ENCODE data around the gene RBM12. TPM values are rescaled to one million over a fixed set of nuclear protein-coding genes. Genes with fewer than 3 reads are reported as not detected.

RBM12 gene
- total RNA-seq, 1 experiment from 2014 or later: 78.5 TPM

GRCh38 chr20:35640724-35641123 lies 24.0 kb downstream of the RBM12 start:
- H4K20me1 ChIP-seq (ENCODE audit: insufficient read depth, low read depth, low read length): no peaks in the 10 kb centered on the region
- no peaks in the 10 kb centered on the region for H3K9me2 ChIP-seq (replicated peaks; ENCODE audit: insufficient read depth, low read length)
- H3K9ac ChIP-seq (ENCODE audit: low read length): no peak overlapping the region
- no peak overlapping the region for H3K4me2 ChIP-seq (ENCODE audit: low read depth, low read length, poor library complexity, severe bottlenecking)
- H2AFZ ChIP-seq (ENCODE audit: low read length): no peak overlapping the region
- H3K79me2 ChIP-seq (ENCODE audit: low read length): peaks cover 98% of the 10 kb centered on the region
- no peak overlapping the region for H3K4me3 ChIP-seq (ENCODE audit: low read length)
- H3K9me3 ChIP-seq (ENCODE audit: low read length): no peaks in the 10 kb centered on the region
- no peaks in the 10 kb centered on the region for H3K36me3 ChIP-seq (ENCODE audit: insufficient read depth, low read length)
- DNase-seq: no peak
- no peaks in the 10 kb centered on the region for H3K4me1 ChIP-seq (ENCODE audit: low read length)
- no peak overlapping the region for H3K27ac ChIP-seq (ENCODE audit: low read length)
- no peaks in the 10 kb centered on the region for H3K27me3 ChIP-seq (ENCODE audit: low read length)

GRCh38 chr20:35638751-35639150 lies 25.9 kb downstream of the RBM12 start:
- Histone ChIP-seq H3K4me1 (ENCODE audit: low read length) (no peaks in the 10 kb centered on the region), H3K9me2 (replicated peaks; ENCODE audit: insufficient read depth, low read length) (no peaks in the 10 kb centered on the region), H4K20me1 (ENCODE audit: insufficient read depth, low read depth, low read length) (0 out of 2 replicates have a peak, but pooled peaks cover 5% of the 10 kb centered on the region), H3K9me3 (ENCODE audit: low read length) (no peaks in the 10 kb centered on the region), H3K36me3 (ENCODE audit: insufficient read depth, low read length) (no peaks in the 10 kb centered on the region), H3K4me3 (ENCODE audit: low read length) (no peak overlapping the region), H2AFZ (ENCODE audit: low read length) (no peak overlapping the region), H3K27ac (ENCODE audit: low read length) (no peak overlapping the region), H3K4me2 (ENCODE audit: low read depth, low read length, poor library complexity, severe bottlenecking) (no peak overlapping the region), H3K79me2 (ENCODE audit: low read length) (peaks cover 89% of the 10 kb centered on the region), H3K27me3 (ENCODE audit: low read length) (no peaks in the 10 kb centered on the region), H3K9ac (ENCODE audit: low read length) (no peak overlapping the region)
- DNase-seq: no peak

GRCh38 chr20:35637276-35637675 lies 27.4 kb downstream of the RBM12 start:
- H2AFZ ChIP-seq (ENCODE audit: low read length): no peak overlapping the region
- no peaks in the 10 kb centered on the region for H3K4me1 ChIP-seq (ENCODE audit: low read length)
- H3K27ac ChIP-seq (ENCODE audit: low read length): no peak overlapping the region
- H3K79me2 ChIP-seq (ENCODE audit: low read length): peaks cover 76% of the 10 kb centered on the region
- H3K9me2 ChIP-seq (replicated peaks; ENCODE audit: insufficient read depth, low read length): no peaks in the 10 kb centered on the region
- H3K9me3 ChIP-seq (ENCODE audit: low read length): no peaks in the 10 kb centered on the region
- H3K36me3 ChIP-seq (ENCODE audit: insufficient read depth, low read length): no peaks in the 10 kb centered on the region
- H3K9ac ChIP-seq (ENCODE audit: low read length): no peak overlapping the region
- no peak overlapping the region for H3K4me2 ChIP-seq (ENCODE audit: low read depth, low read length, poor library complexity, severe bottlenecking)
- no peak overlapping the region for H3K4me3 ChIP-seq (ENCODE audit: low read length)
- H3K27me3 ChIP-seq (ENCODE audit: low read length): no peaks in the 10 kb centered on the region
- DNase-seq: no peak
- 0 out of 2 replicates have a peak, but pooled peaks cover 5% of the 10 kb centered on the region for H4K20me1 ChIP-seq (ENCODE audit: insufficient read depth, low read depth, low read length)

GRCh38 chr20:35636095-35636494 lies 28.6 kb downstream of the RBM12 start:
- Histone ChIP-seq H3K4me1 (ENCODE audit: low read length) (no peaks in the 10 kb centered on the region), H3K9me2 (replicated peaks; ENCODE audit: insufficient read depth, low read length) (no peaks in the 10 kb centered on the region), H3K4me2 (ENCODE audit: low read depth, low read length, poor library complexity, severe bottlenecking) (no peak overlapping the region), H3K27ac (ENCODE audit: low read length) (no peak overlapping the region), H3K9ac (ENCODE audit: low read length) (no peak overlapping the region), H3K27me3 (ENCODE audit: low read length) (no peaks in the 10 kb centered on the region), H3K36me3 (ENCODE audit: insufficient read depth, low read length) (no peaks in the 10 kb centered on the region), H3K4me3 (ENCODE audit: low read length) (no peak overlapping the region), H2AFZ (ENCODE audit: low read length) (no peak overlapping the region), H4K20me1 (ENCODE audit: insufficient read depth, low read depth, low read length) (0 out of 2 replicates have a peak, but pooled peaks cover 5% of the 10 kb centered on the region), H3K79me2 (ENCODE audit: low read length) (peaks cover 65% of the 10 kb centered on the region), H3K9me3 (ENCODE audit: low read length) (no peaks in the 10 kb centered on the region)
- no peak for DNase-seq

- Histone ChIP-seq H3K79me2 (ENCODE audit: low read length) (peaks cover 60% of the 10 kb centered on the region), H3K9me3 (ENCODE audit: low read length) (no peaks in the 10 kb centered on the region), H3K9me2 (replicated peaks; ENCODE audit: insufficient read depth, low read length) (no peaks in the 10 kb centered on the region), H3K27me3 (ENCODE audit: low read length) (no peaks in the 10 kb centered on the region), H4K20me1 (ENCODE audit: insufficient read depth, low read depth, low read length) (0 out of 2 replicates have a peak, but pooled peaks cover 5% of the 10 kb centered on the region), H3K9ac (ENCODE audit: low read length) (no peak overlapping the region), H3K4me1 (ENCODE audit: low read length) (no peaks in the 10 kb centered on the region), H3K27ac (ENCODE audit: low read length) (no peak overlapping the region), H2AFZ (ENCODE audit: low read length) (no peak overlapping the region), H3K4me3 (ENCODE audit: low read length) (no peak overlapping the region), H3K4me2 (ENCODE audit: low read depth, low read length, poor library complexity, severe bottlenecking) (no peak overlapping the region), H3K36me3 (ENCODE audit: insufficient read depth, low read length) (peaks cover 4% of the 10 kb centered on the region; the same call in 1 of the 2 replicates)
- DNase-seq: no peak
These were observed 29.0 kb downstream of the RBM12 start for GRCh38 chr20:35635652-35636051.

GRCh38 chr20:35632539-35633115 lies 32.1 kb downstream of the RBM12 start:
- no peaks in the 10 kb centered on the region for H3K9me3 ChIP-seq (ENCODE audit: low read length)
- H3K4me1 ChIP-seq (ENCODE audit: low read length): no peaks in the 10 kb centered on the region
- no peak overlapping the region for H2AFZ ChIP-seq (ENCODE audit: low read length)
- no peak overlapping the region for H3K4me2 ChIP-seq (ENCODE audit: low read depth, low read length, poor library complexity, severe bottlenecking)
- peaks cover 19% of the 10 kb centered on the region for H3K36me3 ChIP-seq (ENCODE audit: insufficient read depth, low read length)
- peaks cover 30% of the 10 kb centered on the region for H3K79me2 ChIP-seq (ENCODE audit: low read length)
- no peak overlapping the region for H3K27ac ChIP-seq (ENCODE audit: low read length)
- H3K9ac ChIP-seq (ENCODE audit: low read length): no peak overlapping the region
- H4K20me1 ChIP-seq (ENCODE audit: insufficient read depth, low read depth, low read length): 0 out of 2 replicates have a peak, but pooled peaks cover 5% of the 10 kb centered on the region
- H3K27me3 ChIP-seq (ENCODE audit: low read length): no peaks in the 10 kb centered on the region
- DNase-seq: no peak
- H3K4me3 ChIP-seq (ENCODE audit: low read length): no peak overlapping the region
- no peaks in the 10 kb centered on the region for H3K9me2 ChIP-seq (replicated peaks; ENCODE audit: insufficient read depth, low read length)

GRCh38 chr20:35630636-35631035 lies 34.1 kb downstream of the RBM12 start:
- Histone ChIP-seq H3K36me3 (ENCODE audit: insufficient read depth, low read length) (peaks cover 33% of the 10 kb centered on the region), H3K4me2 (ENCODE audit: low read depth, low read length, poor library complexity, severe bottlenecking) (no peak overlapping the region), H3K9ac (ENCODE audit: low read length) (no peak overlapping the region), H3K9me3 (ENCODE audit: low read length) (no peaks in the 10 kb centered on the region), H2AFZ (ENCODE audit: low read length) (no peak overlapping the region), H4K20me1 (ENCODE audit: insufficient read depth, low read depth, low read length) (0 out of 2 replicates have a peak, but pooled peaks cover 5% of the 10 kb centered on the region), H3K79me2 (ENCODE audit: low read length) (peaks cover 10% of the 10 kb centered on the region), H3K4me1 (ENCODE audit: low read length) (no peaks in the 10 kb centered on the region), H3K27me3 (ENCODE audit: low read length) (no peaks in the 10 kb centered on the region), H3K4me3 (ENCODE audit: low read length) (no peak overlapping the region), H3K27ac (ENCODE audit: low read length) (no peak overlapping the region), H3K9me2 (replicated peaks; ENCODE audit: insufficient read depth, low read length) (no peaks in the 10 kb centered on the region)
- DNase-seq: no peak

GRCh38 chr20:35629427-35630145 lies 35.1 kb downstream of the RBM12 start:
- Histone ChIP-seq H3K36me3 (ENCODE audit: insufficient read depth, low read length) (peaks cover 38% of the 10 kb centered on the region), H4K20me1 (ENCODE audit: insufficient read depth, low read depth, low read length) (no peaks in the 10 kb centered on the region), H2AFZ (ENCODE audit: low read length) (no peak overlapping the region), H3K9me3 (ENCODE audit: low read length) (no peaks in the 10 kb centered on the region), H3K9ac (ENCODE audit: low read length) (no peak overlapping the region), H3K27ac (ENCODE audit: low read length) (no peak overlapping the region), H3K27me3 (ENCODE audit: low read length) (no peaks in the 10 kb centered on the region), H3K4me2 (ENCODE audit: low read depth, low read length, poor library complexity, severe bottlenecking) (no peak overlapping the region), H3K4me1 (ENCODE audit: low read length) (no peaks in the 10 kb centered on the region), H3K79me2 (ENCODE audit: low read length) (peaks cover 2% of the 10 kb centered on the region; the same call in 1 of the 2 replicates), H3K4me3 (ENCODE audit: low read length) (no peak overlapping the region), H3K9me2 (replicated peaks; ENCODE audit: insufficient read depth, low read length) (no peaks in the 10 kb centered on the region)
- DNase-seq: no peak
